ENCODE measurements around the gene LRWD1.

- TF ChIP-seq, protein P1, sequence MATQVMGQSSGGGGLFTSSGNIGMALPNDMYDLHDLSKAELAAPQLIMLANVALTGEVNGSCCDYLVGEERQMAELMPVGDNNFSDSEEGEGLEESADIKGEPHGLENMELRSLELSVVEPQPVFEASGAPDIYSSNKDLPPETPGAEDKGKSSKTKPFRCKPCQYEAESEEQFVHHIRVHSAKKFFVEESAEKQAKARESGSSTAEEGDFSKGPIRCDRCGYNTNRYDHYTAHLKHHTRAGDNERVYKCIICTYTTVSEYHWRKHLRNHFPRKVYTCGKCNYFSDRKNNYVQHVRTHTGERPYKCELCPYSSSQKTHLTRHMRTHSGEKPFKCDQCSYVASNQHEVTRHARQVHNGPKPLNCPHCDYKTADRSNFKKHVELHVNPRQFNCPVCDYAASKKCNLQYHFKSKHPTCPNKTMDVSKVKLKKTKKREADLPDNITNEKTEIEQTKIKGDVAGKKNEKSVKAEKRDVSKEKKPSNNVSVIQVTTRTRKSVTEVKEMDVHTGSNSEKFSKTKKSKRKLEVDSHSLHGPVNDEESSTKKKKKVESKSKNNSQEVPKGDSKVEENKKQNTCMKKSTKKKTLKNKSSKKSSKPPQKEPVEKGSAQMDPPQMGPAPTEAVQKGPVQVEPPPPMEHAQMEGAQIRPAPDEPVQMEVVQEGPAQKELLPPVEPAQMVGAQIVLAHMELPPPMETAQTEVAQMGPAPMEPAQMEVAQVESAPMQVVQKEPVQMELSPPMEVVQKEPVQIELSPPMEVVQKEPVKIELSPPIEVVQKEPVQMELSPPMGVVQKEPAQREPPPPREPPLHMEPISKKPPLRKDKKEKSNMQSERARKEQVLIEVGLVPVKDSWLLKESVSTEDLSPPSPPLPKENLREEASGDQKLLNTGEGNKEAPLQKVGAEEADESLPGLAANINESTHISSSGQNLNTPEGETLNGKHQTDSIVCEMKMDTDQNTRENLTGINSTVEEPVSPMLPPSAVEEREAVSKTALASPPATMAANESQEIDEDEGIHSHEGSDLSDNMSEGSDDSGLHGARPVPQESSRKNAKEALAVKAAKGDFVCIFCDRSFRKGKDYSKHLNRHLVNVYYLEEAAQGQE (IDR thresholded peaks at IDR 0.05; ENCODE audit: insufficient read depth in 1 of 2, low read depth in 2 of 2, low read length in 1 of 2): no peak
- TF ChIP-seq, protein P2, sequence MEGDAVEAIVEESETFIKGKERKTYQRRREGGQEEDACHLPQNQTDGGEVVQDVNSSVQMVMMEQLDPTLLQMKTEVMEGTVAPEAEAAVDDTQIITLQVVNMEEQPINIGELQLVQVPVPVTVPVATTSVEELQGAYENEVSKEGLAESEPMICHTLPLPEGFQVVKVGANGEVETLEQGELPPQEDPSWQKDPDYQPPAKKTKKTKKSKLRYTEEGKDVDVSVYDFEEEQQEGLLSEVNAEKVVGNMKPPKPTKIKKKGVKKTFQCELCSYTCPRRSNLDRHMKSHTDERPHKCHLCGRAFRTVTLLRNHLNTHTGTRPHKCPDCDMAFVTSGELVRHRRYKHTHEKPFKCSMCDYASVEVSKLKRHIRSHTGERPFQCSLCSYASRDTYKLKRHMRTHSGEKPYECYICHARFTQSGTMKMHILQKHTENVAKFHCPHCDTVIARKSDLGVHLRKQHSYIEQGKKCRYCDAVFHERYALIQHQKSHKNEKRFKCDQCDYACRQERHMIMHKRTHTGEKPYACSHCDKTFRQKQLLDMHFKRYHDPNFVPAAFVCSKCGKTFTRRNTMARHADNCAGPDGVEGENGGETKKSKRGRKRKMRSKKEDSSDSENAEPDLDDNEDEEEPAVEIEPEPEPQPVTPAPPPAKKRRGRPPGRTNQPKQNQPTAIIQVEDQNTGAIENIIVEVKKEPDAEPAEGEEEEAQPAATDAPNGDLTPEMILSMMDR (IDR thresholded peaks at IDR 0.05): no peak
- TF ChIP-seq POLR2AphosphoS5 (IDR thresholded peaks at IDR 0.05; ENCODE audit: low read depth, low read length) (no peak), TCF7L2 (IDR thresholded peaks at IDR 0.05; ENCODE audit: low read depth, low read length) (no peak)
These were observed 43.0 kb upstream of the LRWD1 start for GRCh38 chr7:102421706-102422240.
